GM21515 (cell line): Measurements from ENCODE around the gene EPS15.
"Not testable (repeated sequence)": the region's sequence is repeated elsewhere in the genome, so short reads cannot be mapped to it uniquely, and the experiment has no call there.

Source experiments
- ATAC-seq: cut with Tn5 transposase; IDR thresholded peaks from one replicate; pipeline ENCODE4 v1.9.1; 2021; ENCODE audit not compliant: unreplicated experiment

EPS15 gene

DNA sequence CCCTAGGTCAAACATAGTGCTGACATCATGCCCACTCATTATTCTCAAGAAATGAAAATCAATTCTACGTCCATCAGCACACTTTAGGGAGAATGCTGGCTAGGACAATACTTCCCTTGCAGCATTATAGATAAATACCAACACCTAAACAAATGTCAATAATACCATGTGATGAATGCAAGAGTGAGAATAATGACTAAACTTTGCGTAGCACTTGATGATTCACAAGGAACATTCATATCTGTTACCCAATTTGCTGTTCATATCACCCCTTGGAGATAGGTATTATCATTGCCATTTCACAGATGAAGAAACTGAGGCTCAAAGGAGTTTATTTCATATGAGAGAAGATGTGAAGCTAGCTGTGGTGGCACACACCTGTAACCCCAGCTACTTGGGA is 24.8 kb upstream of the EPS15 start:
- no peak for ATAC-seq

DNA sequence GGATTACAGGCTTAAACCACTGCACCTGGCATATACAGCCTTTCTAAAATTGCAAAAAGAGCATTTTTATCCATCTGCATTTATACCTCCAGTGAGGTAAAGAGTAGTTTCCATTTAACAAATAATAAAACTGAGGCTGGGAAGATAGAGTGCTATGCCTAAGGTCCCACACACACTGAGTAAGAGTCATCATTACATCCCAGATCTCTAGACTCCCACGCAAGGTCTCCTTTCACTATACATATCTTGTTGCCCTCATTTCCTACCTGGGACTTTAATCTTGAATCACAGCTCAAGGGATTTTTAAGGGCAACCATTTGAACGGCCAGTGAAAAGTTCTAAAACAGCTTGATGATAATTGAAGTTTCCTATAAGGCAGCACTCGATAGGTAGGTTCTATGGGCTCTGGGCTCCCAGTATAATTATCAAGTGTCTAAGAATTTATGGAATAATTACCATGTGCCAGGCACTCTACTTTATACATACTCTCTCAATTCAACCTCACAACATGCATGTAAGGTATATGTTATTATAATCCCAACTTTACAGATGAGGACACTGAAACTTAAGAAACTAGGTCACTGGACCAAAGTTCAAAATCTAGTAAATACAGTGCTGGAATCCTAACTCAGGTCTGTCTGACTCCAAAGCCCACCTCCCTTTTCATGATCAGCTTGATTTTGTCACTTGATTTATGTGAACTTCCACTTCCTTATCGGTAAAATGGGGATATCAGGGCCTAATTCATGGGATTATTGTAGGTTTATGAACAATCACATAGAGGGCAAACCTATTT is 23.3 kb upstream of the EPS15 start:
- no peak for ATAC-seq

DNA sequence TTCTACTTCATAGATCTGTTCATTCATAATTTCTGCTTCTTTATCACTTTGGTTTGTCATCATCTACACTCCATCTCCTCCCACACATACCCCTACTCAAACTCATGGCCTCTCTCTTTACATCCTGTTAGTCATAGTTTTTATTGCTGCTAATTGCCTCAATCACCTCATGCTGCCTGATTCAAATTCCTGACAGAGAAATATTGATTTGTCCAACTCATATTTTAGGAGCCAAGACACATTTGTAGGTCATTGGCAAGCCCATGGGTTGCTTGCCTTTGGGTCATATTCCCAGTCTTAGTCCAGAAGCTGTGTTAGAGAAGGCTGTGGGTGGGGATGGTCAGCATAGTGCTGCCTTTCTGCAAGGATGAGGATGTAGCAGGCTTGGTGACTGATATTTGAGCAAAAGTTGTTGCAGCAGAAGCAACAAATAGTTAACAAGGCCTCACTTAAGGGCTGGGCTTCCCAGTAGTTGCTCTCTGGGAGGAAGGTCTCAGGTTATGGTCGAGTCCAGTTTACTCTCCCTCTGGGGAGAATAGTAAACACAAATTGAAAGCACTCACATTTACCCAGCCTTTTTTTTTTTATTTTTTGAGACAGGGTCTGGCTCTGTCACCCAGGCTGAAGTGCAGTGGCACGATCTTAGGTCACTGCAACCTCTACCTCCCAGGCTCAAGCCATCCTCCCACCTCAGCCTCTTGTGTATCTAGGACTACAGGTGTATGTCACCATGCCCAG is 22.4 kb upstream of the EPS15 start:
- no peak for ATAC-seq

- no peak for ATAC-seq
Measured at GRCh38 chr1:51537568-51537967, 18.5 kb upstream of the EPS15 start.

DNA sequence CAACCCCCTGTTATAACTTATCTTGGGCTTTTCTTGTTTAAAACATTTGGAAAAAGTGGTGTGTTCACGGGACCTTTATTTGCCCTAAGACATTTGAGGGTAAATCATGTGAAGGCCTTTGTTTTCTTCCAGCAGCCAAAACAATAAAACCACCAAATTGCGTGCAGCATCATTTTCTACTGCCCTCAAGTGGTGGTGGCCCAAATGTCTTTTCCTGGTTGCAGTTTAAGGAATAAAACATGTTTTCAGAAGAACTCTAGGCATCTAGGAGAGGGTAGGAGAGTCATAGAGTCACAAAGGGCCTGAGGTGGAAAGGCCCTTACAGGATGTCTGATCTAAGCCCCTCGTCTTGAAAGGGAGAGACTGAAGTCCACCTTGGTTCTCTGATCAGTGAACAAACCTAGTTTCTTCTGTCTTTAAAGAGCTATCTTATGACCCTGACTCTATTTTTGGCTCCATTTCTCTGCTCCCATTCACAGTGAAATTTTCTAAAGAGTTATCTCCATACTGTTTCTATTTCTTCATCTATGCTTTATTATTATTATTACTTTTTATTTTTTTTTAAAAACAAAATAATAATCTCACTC is 16.0 kb upstream of the EPS15 start:
- no peak for ATAC-seq

DNA sequence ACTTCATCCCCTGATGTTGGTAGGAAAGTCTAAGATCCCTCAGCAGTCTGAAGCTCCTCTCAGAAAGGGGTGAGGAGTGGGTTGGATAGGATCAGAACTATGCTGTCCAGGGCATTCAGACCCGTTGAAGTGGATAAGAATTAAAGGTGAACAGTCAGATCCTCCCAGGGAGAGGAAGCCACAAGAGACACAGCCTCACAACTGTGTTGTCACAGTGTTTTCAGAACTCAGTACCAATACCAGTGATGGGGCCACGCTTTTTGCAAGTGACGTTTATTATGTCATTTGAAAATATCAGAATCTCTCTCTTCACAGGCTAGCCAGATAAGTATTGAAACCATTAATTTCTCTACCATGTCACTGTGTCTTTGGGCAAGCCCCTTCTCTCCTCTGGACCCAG is 15.4 kb upstream of the EPS15 start:
- ATAC-seq = no peak

GRCh38 chr1:51532853-51533252 is 13.8 kb upstream of the EPS15 start:
- ATAC-seq = no peak

- ATAC-seq = not testable (repeated sequence)
Measured at GRCh38 chr1:51530447-51530846, 11.4 kb upstream of the EPS15 start.

- no peak for ATAC-seq
Measured at GRCh38 chr1:51527144-51527543, 8.1 kb upstream of the EPS15 start.

DNA sequence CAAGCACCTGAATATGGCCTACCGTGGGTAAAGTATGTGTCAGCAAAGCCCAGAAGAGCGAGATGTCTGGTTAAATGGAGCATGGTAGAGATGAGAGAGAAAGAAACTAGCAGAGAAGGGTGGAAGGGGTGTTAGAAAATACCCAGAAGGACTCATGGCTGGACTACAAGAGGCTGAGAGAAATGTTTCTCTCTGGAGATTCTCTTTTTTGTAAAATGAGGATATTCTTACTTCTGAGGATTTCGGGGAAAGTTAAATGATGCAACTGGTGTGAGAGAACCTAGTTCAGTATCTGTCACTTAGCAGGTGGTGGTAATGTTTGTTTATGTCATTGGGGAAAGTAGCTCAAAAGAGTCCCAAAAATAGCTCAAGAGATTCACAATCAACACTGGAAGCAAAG is 7.2 kb upstream of the EPS15 start:
- ATAC-seq = no peak

DNA sequence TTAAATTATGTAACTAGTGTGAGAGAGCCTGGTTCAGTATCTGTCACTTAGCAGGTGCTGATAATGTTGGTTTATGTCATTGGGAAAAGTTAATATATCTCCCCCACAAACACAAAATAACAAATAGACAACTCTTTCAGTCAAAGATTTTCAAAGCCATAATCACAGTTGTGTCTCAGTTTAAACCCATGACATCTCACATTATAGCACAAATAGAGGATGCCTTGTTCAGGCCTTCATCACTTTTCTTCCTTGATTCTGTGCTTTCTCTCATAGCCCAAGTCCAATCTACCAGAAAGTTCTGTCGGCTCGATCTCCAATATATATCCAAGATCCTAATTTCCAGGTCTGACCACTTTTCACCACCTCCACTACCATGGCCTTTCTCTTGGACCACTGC is 6.2 kb upstream of the EPS15 start:
- ATAC-seq = no peak

DNA sequence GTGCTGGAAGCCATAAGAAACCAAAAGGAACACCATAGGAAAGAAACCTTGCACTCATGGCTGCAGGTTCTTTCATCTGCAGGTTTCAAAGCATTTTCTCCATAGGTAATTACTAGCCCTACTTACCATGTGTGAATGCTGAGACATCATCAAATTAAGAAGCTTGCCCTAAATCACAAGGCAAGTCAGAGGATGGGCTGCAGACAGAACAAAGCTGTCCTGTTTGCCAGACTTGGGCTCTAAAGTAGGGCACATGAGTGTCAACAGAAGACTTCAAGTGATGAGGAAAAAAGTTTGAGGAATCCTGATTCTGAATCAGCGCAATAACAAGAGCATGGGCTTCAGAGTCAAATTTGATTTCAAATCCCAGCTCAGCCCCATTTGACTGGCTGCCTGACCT is 5.8 kb upstream of the EPS15 start:
- no peak for ATAC-seq

- ATAC-seq = no peak
Measured at GRCh38 chr1:51523931-51524330, 4.9 kb upstream of the EPS15 start.

- no peak for ATAC-seq
Measured at GRCh38 chr1:51520700-51521248, 1.7 kb upstream of the EPS15 start.

DNA sequence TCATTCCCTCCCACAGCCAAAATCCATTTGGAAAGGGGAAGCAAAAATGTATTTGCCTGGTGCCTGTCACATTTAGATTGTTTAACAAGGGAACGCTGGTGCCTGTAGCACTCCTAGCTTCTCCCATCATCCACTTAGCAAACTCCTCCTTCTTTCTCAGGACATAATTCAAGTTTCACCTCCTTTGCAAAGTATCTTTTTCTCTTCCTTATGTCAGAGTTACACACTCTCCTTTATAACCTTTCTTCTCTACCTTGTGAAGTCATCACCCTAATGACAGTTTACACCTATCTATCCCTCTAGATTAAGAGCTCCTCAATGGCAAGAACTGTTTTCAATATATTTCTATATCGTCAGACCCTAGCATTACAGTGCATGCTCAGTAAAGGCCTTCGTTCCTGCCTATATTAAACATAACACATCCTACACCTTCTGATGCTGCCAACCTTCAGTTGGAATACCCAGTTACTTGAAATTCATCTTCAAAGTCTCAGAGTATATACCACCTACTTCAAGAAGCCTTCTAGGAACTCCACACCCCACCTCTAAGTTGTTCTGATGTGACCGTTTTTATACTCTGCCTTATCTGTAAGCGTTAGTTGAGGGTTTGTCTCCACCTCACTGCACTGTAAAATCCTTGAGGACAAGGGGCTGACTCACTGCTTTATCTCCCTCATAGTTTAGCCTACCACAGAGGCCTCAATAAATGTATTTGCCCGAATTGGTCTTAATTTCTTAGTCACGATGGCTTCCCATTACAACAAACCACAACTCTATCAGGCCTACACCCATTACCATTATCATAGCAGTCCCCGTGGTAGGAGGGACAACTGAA is 1.0 kb upstream of the EPS15 start:
- no peak for ATAC-seq

DNA sequence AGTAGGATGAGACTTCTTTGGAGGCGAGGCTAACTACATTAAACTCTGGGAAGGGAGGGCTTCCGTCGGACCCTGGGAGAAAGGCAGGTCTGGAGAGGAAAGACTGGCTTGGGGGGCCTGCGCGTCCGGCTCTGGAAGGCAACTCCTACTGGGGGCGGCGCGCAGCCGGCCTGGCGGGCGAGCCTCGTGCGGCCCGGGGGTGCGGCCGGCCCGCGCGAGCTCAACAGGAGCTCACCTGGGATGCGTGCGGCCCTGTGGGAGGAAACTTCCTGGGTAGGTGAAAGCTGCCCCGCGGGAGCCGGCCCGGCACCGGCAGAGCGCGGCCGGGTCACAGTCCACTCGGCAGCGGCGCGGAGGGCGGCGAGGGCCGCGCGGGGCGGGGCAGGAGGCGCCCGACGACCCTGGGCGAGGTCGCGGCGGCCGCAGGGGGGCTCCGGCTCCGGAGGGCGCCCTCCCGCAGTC is 449 bp downstream of the EPS15 start:
- peak; percentile 38 for ATAC-seq

GRCh38 chr1:51518033-51518585 is 957 bp downstream of the EPS15 start:
- peak; percentile 31 for ATAC-seq

DNA sequence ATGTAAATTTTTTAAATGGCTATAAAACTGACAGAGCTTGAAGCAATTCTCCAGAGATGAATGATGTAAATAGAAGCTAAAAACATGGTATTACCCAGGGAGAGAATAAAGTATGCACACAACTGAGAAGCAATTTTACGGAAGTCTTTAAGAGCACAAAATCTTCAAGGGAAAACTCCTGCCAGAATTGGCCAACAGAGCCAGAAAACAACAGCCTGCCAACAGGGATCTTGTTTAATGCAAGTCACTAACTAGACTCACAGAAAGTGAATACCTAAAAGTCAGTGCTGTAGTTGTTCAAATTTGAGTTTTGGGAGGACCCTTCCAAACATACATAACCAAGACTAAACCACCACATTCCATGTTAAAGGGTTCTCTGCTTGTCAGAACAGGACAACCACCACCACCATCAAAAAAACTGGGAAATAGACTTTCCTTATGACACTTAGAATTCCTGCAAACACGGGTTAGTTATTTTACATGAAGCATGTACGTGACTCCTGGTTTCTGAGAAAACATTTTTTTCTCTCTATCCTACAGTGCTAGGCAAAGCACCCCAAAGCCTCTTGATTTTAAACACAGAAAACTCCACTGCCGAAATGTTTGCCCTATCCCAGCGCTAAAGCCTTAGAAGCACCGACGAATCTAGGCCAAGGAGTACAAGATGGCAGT is 1.6 kb downstream of the EPS15 start:
- no peak for ATAC-seq

DNA sequence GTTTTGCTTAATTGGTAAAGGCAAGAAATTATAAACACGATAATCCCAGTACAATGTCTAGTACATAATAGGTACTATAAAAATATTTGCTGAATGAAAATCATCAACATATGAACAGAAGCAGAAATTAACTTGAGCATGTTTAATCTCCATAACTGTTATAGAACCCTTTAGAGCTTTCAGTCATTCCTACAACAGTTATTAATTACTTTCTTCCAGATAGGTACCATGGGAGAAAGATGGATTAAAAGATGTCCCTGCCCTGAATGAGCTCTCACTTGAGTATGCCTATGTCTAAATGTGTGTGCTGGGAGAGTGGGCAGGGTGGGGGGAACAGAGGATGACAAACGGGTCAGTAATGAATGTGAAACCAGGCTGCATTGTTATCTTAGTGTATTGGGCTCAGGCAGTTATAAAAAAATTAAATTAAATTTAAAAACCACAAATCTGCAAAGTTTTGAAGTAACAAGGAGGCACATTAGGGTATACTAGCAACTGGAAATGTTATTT is 2.4 kb downstream of the EPS15 start:
- ATAC-seq = no peak
